Activated naive CD8-positive, alpha-beta T cell treated with anti-CD3 and anti-CD28 coated beads, Interleukin-2, amount 50 U/mL, for 24 hours (primary cell): ENCODE data around the gene BICDL1.

Experiments used
- ATAC-seq: fragments of 150-1000 bp; cut with Tn5 transposase; one replicate; pipeline ENCODE4 v1.10.0; 2021
- DNase-seq: peaks from one replicate; pipeline ENCODE4 v3.0.0; 2021
- H3K27ac Mint-ChIP-seq: one replicate; pipeline ENCODE4 v1.8.0; 2021; ENCODE audit warnings: mild to moderate bottlenecking, mixed read lengths
- H3K27me3 Mint-ChIP-seq: one replicate; pipeline ENCODE4 v1.8.0; 2021; ENCODE audit warnings: mixed read lengths
- H3K36me3 Mint-ChIP-seq: one replicate; pipeline ENCODE4 v1.8.0; 2021; ENCODE audit warnings: low read depth, mixed read lengths
- H3K4me1 Mint-ChIP-seq: one replicate; pipeline ENCODE4 v1.8.0; 2021; ENCODE audit warnings: mixed read lengths
- H3K4me3 Mint-ChIP-seq: one replicate; pipeline ENCODE4 v1.8.0; 2021; ENCODE audit warnings: mild to moderate bottlenecking, moderate library complexity, mixed read lengths
- H3K9me3 Mint-ChIP-seq: one replicate; pipeline ENCODE4 v1.8.0; 2021; ENCODE audit warnings: mixed read lengths

BICDL1 gene

DNA sequence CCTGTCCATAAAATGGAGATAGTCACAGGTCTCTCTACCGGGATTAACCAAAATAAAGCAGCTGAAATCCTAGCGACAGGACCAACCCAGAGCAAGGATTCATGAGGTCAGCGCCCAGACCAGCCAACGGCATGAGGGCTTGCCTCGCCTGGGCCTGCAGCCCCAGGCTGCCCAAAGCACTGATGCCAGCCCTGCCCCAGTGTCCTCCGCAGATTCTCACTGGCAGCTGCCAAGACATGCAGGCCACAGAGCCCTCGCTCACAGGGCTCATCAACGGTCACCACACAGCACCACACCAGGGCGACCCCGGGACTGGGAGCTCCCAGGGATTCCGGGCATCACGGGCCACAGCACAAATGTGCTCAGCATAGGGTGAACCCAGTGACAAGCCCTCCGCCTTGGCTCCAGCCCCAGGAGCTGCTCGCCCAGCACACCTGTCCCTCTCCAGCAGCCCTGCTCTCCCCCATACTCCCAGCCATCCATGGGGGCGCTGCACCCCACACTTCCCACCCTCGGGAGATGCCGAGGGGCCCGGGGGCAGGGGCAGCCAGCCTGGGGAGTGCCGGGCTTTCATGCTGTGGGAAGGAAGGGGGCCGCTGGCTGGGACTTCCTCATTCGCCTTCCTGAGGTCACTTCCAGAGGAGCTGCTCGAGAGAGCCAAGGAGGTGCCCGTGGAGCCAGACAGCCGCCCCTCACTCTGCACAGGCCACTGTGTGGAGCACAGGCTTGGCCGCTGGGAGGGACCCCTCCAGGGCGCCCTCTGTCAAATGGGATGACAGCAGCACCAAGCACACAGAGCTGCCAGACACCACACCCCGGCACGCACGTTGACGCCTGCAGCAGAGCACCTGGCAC is 113.4 kb downstream of the BICDL1 start:
- peaks cover 33% of the 10 kb centered on the region for H3K36me3 Mint-ChIP-seq
- no peaks in the 10 kb centered on the region for H3K27me3 Mint-ChIP-seq
- no peaks in the 10 kb centered on the region for H3K9me3 Mint-ChIP-seq
- H3K4me1 Mint-ChIP-seq = peaks cover 15% of the 10 kb centered on the region
- DNase-seq (no peak), ATAC-seq (no peak)
- H3K27ac Mint-ChIP-seq = no peak overlapping the region
- H3K4me3 Mint-ChIP-seq = no peak overlapping the region

DNA sequence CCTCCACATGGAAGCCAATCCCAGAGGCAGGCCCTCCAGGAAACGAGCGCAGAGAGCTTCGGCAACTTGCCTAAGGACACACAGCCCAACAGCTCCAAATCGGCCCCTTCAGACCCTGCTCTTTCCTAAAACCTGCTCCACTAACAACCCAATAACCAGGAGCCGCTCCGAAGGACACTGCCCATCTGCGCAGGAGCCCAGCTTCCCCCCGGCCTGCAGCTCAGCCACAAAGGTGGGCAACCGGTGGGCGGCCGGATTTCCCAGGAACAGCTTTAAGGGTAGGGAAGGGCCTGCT is 114.0 kb downstream of the BICDL1 start:
- H3K27ac Mint-ChIP-seq = no peak overlapping the region

DNA sequence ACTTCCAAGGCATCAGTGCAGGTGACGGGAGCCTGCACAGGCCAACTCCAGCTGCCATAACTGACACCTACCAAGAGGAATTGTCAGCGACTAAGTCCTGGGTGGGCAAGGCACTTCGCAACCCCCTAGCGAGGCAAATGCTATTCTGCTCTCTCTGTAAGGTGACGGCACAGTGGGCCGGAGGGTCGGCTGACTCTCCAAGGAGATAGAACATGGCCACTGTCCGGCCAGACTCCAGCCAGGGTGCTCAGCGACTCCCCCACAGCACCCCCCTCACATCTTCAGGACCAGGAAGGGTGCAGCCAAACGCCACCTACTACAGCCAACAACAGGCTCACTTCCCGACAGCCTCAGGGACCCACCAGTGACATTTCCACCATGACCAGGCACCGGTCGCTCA is 114.3 kb downstream of the BICDL1 start:
- DNase-seq (no peak), ATAC-seq (no peak)
- no peak overlapping the region for H3K4me3 Mint-ChIP-seq
- no peaks in the 10 kb centered on the region for H3K27me3 Mint-ChIP-seq
- H3K27ac Mint-ChIP-seq = no peak overlapping the region
- H3K4me1 Mint-ChIP-seq = peaks cover 15% of the 10 kb centered on the region
- no peaks in the 10 kb centered on the region for H3K9me3 Mint-ChIP-seq
- H3K36me3 Mint-ChIP-seq = peaks cover 34% of the 10 kb centered on the region

More for the DNA sequence above, 114.0 kb downstream of the BICDL1 start:
- H3K9me3 Mint-ChIP-seq = no peaks in the 10 kb centered on the region
- no peak overlapping the region for H3K4me3 Mint-ChIP-seq
- DNase-seq (no peak), ATAC-seq (no peak)
- H3K27me3 Mint-ChIP-seq = no peaks in the 10 kb centered on the region
- peaks cover 36% of the 10 kb centered on the region for H3K36me3 Mint-ChIP-seq
- peaks cover 15% of the 10 kb centered on the region for H3K4me1 Mint-ChIP-seq

DNA sequence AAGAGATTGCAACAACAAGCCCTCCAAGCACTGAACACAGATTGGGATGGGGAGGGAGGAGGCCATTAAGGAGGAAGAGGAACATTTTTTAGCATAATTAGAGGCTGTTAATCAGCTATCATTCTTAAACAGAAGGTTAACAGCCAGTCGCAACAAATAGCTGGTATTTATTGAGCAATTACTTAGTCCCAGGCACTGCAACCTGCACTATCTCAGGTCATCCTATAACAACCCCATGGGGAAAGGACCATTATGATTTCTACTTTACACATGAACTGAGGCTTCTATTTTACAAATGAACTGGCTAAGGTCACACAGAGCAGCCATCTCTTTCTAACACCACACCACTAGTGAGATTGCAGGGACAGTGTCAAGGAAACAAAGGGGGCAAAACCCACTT is 117.1 kb downstream of the BICDL1 start:
- H3K9me3 Mint-ChIP-seq = no peaks in the 10 kb centered on the region
- no peak for ATAC-seq
- peaks cover 27% of the 10 kb centered on the region for H3K36me3 Mint-ChIP-seq
- no peaks in the 10 kb centered on the region for H3K27me3 Mint-ChIP-seq
- H3K4me1 Mint-ChIP-seq = peaks cover 34% of the 10 kb centered on the region
- DNase-seq = no peak
- H3K4me3 Mint-ChIP-seq = no peak overlapping the region
- no peak overlapping the region for H3K27ac Mint-ChIP-seq

DNA sequence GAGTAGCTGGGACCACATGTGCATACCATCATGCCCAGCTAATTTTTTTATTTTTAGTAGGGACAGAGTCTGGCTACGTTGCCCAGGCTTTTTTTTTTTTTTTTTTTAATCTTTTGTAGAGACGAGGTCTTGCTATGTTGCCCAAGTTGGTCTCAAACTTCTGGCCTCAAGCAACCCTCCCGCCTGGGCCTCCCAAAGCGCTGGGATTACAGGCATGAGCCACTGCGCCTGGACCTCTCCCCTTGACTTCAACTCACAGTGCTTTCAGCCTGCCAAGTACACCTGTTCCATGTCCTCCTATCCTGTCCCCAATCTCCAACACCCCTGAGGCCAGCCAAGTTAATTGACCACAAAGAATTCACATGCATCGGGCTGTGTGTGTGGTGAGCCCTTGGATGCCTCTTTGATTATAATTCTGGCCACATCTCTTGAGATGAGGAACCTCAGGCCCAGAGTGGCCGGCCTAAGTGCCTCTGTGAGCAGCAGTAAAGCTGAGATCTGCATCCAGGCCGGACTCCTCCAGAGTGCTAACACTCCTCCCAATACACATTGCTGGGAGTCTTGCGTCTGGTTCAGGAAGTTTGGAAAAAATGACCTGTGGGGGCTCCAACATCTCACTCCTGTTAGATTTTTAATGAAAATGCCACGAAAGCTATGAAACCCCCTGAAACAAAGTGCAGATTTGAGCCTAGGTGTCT is 120.7 kb downstream of the BICDL1 start:
- H3K27me3 Mint-ChIP-seq = no peaks in the 10 kb centered on the region
- DNase-seq (no peak), ATAC-seq (no peak)
- H3K36me3 Mint-ChIP-seq = peaks cover 34% of the 10 kb centered on the region
- no peak overlapping the region for H3K4me3 Mint-ChIP-seq
- peaks cover 50% of the 10 kb centered on the region for H3K4me1 Mint-ChIP-seq
- H3K9me3 Mint-ChIP-seq = no peaks in the 10 kb centered on the region
- peak overlapping the region; percentile 34 for H3K27ac Mint-ChIP-seq

DNA sequence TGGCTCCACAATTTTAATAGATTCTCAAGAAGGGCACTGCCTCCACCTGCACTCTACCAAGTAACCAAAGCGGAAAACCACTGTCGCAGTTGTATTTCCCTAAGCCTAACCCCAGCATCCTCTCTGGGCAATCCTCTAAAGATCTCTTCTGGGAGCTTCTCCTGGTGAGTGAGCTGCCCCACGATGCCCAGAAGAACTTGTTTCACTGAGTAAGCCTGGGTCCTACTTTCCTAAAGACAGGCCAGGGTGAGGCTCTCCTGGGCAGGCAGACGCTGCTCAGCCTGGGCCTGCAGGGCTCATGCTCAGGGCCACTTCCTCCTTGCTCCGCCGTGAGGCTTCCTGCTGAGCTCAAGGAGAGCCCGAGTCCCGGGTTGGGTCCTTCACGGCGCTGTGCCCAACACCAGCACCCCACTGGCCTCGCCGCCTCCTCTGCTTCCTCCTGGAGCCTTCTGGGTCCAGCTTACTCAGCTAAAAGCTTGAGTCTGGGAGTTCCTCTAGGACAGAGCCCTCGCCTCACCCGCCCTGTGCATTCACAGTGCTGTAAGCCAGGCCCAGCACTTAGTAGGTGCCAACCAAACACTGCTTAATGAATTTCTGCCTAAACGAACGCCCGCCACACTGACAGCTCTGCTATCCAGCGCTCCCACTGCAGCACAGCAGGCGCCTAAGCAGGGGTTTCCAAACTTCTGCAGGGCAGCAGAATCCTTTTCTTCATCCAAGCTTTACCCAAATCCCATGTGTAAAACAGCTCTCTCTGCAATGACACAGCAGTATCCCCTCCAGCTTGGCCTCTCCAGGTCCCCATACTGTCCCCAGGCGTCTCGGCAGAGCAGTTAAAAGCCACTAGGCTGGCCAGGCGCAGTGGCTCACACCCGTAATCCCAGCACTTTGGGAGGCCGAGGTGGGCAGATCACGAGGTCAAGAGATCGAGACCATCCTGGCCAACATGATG is 121.8 kb downstream of the BICDL1 start:
- ATAC-seq = peak; percentile 80
- Mint-ChIP-seq H3K4me1 (peaks cover 57% of the 10 kb centered on the region), H3K36me3 (peaks cover 31% of the 10 kb centered on the region), H3K9me3 (no peaks in the 10 kb centered on the region), H3K27me3 (no peaks in the 10 kb centered on the region), H3K27ac (peak overlapping the region; percentile 35), H3K4me3 (peak overlapping the region; percentile 41)
- DNase-seq = peak; percentile 49

DNA sequence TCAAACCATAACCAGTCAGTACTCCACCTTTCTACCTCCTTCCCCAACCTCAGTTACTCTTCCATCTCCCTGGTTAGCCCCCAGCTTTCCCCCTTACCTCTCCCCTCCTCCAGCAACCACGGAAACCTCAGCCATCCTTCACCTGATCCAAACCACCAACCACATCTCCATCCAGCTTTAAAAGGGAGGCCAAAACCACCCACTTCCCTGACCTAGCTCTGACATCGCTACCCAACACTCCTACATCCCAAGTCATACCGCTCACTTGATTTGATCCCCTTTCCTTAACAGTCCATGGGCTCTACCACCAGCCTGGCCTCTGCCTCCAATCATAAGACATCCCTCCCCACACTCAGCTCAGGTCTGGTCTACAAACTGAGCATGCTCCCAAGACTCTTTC is 126.0 kb downstream of the BICDL1 start:
- Mint-ChIP-seq H3K9me3 (no peaks in the 10 kb centered on the region), H3K27ac (peak overlapping the region; percentile 96), H3K27me3 (no peaks in the 10 kb centered on the region), H3K4me1 (peaks cover 79% of the 10 kb centered on the region), H3K36me3 (peaks cover 25% of the 10 kb centered on the region), H3K4me3 (peak overlapping the region; percentile 99)
- ATAC-seq = no peak
- no peak for DNase-seq

DNA sequence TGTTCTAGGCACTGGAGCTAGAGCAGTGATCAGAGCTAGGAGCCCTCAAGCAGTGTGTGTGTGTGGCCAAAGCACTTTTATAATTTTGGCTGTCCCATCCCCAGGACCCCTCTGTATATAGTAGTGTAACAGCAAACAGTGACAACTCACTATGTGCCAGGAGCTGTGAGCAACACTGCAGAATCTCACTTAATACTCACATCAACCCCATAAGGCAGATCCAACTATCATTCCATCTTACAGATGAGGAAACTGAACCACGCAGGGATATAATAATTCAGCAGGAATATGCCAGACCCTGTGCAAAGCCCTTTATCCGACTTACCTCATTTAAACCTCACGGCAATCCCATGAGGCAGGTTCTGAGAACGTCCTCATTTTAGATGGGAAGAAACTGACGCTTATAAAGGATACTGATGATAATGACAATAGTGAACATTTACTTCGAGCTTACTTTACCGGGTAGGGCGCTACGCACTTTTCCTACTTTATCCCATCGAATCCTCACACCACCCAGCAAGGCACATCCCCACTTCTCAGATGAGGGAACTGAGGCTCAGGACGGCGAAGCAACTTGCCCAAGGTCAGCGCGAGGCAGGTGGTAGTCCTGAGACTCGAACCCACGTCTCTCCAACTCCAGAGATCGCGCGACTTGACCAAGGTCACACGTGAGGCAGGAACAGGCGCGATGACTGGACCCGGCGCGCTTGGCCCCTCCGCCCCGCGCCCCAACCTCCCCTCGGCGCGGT is 126.8 kb downstream of the BICDL1 start:
- ATAC-seq = peak; percentile 1
- DNase-seq = peak; percentile 51
- Mint-ChIP-seq H3K36me3 (peaks cover 25% of the 10 kb centered on the region), H3K4me3 (peak overlapping the region; percentile 99), H3K27ac (peak overlapping the region; percentile 96), H3K27me3 (no peaks in the 10 kb centered on the region), H3K4me1 (peaks cover 79% of the 10 kb centered on the region), H3K9me3 (no peaks in the 10 kb centered on the region)

DNA sequence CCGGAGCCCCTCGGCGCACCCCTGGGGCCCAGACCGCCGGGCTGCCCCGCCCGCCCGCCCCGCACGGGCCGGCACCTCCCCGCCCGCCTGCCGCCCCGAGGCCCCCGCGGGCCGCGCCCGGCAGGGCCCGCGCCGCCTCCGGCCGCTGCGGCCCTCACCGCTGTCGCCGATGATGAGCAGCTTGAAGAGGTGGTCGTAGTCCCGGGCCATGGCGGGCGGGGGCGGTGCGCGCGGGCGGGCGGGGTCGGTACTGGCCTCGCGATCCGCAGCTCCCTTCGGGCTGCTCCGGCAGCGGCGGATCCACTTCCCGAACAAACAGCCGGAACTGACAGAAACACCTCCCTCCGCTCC is 127.4 kb downstream of the BICDL1 start, which contains the start of gene RAB35:
Gene RAB35, minus strand, starts transcription at position 313 of the 351 bp plus-strand sequence. Its CDS starts 103 bp downstream, at position 210.
- H3K27me3 Mint-ChIP-seq = no peaks in the 10 kb centered on the region
- no peaks in the 10 kb centered on the region for H3K9me3 Mint-ChIP-seq
- DNase-seq (no peak), ATAC-seq (no peak)
- peak within 1 kb of the TSS; percentile 96 for H3K27ac Mint-ChIP-seq
- peaks cover 25% of the 10 kb centered on the region for H3K36me3 Mint-ChIP-seq
- H3K4me1 Mint-ChIP-seq = peaks cover 79% of the 10 kb centered on the region
- H3K4me3 Mint-ChIP-seq = peak within 1 kb of the TSS; percentile 99

DNA sequence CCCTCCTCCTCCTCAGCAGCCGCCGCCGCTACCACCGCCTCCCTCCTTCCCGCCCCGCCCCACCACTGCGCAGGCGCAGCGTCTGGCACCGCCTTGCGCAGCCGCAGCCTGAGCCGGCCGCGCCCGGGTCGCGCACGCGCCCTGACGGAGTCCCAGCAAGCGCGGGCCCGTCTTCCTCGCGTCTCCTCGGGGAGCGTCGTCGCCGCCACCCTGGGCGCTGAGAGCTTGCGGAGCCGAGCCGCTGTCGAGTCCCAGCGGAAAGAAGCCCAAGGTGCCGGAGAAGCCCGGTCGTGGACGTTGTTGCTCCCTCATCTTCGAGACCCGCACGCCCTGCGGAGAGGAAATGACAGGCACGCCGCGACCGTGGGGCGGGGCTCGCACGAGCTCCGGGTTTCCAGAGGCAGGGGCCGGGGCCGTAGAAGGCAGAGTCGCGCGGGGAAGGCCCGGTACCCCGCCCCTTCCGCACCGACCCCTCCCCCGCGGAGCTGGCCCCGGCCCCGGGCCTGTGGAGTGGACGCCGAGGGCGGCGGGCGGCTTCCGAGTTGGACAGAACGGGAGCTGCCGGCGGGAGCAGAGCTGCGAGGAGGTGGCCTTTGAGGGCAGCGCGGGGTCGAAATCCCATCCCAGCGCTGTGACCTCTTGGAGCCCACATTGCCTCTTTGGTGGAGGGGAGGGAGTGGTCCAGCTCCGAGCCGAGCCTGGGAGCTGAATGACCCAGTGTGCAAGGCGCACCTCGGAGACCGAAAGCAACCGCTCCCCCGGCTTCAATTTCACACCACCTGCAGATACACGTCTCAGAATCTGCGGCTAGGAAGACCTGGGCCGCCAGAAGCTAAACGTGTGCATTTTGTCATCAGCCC is 128.0 kb downstream of the BICDL1 start:
- DNase-seq (peak; percentile 99), ATAC-seq (peak; percentile 62)
- Mint-ChIP-seq H3K4me3 (peak overlapping the region; percentile 88), H3K9me3 (no peaks in the 10 kb centered on the region), H3K27ac (peak overlapping the region; percentile 79), H3K36me3 (peaks cover 25% of the 10 kb centered on the region), H3K27me3 (no peaks in the 10 kb centered on the region), H3K4me1 (peaks cover 79% of the 10 kb centered on the region)

DNA sequence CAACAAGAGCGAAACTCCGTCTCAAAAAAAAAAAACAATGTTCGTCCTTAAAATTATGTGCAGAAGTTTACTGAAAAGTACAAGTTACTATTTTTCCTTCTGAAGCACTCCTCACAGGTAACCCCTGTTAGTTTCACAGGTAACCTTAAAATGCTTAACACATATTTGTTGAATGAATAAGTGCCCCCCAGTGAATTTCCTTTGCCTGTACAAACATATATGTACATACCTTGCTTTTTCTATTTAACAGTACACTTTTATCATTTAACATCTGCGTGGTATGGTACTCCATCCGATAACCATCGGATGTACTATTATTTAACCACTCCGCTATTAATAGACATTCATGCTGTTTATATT is 128.9 kb downstream of the BICDL1 start:
- H3K9me3 Mint-ChIP-seq = no peaks in the 10 kb centered on the region
- ATAC-seq = no peak
- DNase-seq = no peak
- H3K27ac Mint-ChIP-seq = peak overlapping the region; percentile 79
- H3K4me3 Mint-ChIP-seq = peak overlapping the region; percentile 88
- H3K36me3 Mint-ChIP-seq = peaks cover 22% of the 10 kb centered on the region
- H3K4me1 Mint-ChIP-seq = peaks cover 72% of the 10 kb centered on the region
- no peaks in the 10 kb centered on the region for H3K27me3 Mint-ChIP-seq

DNA sequence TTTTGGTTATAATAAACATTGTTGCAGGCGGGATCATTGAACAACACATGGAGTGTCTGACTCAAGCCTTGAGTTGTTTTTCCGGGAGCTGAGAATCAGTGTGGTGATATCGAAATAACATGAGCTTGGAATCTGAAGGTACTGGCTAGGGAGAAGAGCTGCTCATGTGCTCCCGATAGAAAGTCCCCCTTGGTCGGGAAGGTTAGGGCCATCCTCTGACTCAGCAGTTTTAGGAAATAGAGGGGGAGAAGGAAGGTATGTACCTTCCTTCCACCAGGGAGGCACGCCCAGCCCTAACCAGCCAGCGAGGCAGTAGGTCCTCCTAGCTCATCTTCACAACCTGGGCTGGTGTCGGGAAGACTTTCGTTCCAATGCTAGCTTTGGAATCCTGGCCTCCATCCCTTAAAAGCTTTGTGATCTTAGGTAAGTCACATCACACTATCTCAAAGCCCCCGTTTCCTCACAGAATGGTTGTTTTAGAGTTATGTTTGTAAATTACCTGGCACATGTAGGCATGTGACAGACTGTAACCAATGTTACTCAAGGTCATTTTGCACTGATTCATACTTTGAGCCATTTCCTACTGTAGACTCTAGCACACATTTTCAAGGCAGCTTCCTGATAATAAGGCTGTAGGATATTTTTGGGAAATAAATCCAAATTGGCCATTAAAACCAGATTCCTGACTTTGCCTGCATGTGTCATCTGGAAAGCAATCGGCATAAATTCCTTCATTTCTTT is 129.5 kb downstream of the BICDL1 start:
- Mint-ChIP-seq H3K27ac (peak overlapping the region; percentile 60), H3K27me3 (no peaks in the 10 kb centered on the region), H3K36me3 (peaks cover 18% of the 10 kb centered on the region), H3K4me1 (peaks cover 74% of the 10 kb centered on the region), H3K4me3 (peak overlapping the region; percentile 88), H3K9me3 (no peaks in the 10 kb centered on the region)
- DNase-seq (no peak), ATAC-seq (no peak)
